ENCODE data around the gene CADPS.

GRCh38 chr3:62686503-62687294, 188.5 kb downstream of the CADPS start:
- TF ChIP-seq CTCF (IDR thresholded peaks at IDR 0.05) (no peak), TAF1 (IDR thresholded peaks at IDR 0.05; ENCODE audit: borderline replicate concordance, low read depth, low read length) (no peak), SMC3 (IDR thresholded peaks at IDR 0.05; ENCODE audit: low read depth, low read length) (no peak)

Measured in SK-N-SH (cell line).